Measurements from ENCODE around the gene PRTN3.
A peak's percentile ranks its signal among the peaks of the same experiment; 100 is the strongest.

Gene PRTN3

GRCh38 chr19:840519-841206 lies at the start of gene PRTN3:
Gene PRTN3 (plus strand): TSS chr19:840999. CDS start chr19:841009, 10 bp downstream.
- DNase-seq (ENCODE audit: extremely low read depth in 1 of 2, low read depth in 1 of 2), result no peak

GRCh38 chr19:791007-791566 lies 49.7 kb upstream of the PRTN3 start:
- DNase-seq (ENCODE audit: extremely low read depth in 1 of 2, low read depth in 1 of 2), result no peak

- no peak for DNase-seq (ENCODE audit: extremely low read depth in 1 of 2, low read depth in 1 of 2)
These were observed 49.1 kb upstream of the PRTN3 start for GRCh38 chr19:791567-792305.

- no peak for DNase-seq (ENCODE audit: extremely low read depth in 1 of 2, low read depth in 1 of 2)
These were observed 48.4 kb upstream of the PRTN3 start for GRCh38 chr19:792306-792885.

GRCh38 chr19:793806-794205 lies 47.0 kb upstream of the PRTN3 start:
- DNase-seq (ENCODE audit: extremely low read depth in 1 of 2, low read depth in 1 of 2), result no peak

GRCh38 chr19:795073-795611 lies 45.7 kb upstream of the PRTN3 start:
- no peak for DNase-seq (ENCODE audit: extremely low read depth in 1 of 2, low read depth in 1 of 2)

- DNase-seq (ENCODE audit: extremely low read depth in 1 of 2, low read depth in 1 of 2), result no peak
These were observed 44.9 kb upstream of the PRTN3 start for GRCh38 chr19:795691-796581.

GRCh38 chr19:796692-797527 lies 43.9 kb upstream of the PRTN3 start, which contains the start of gene PTBP1:
Gene PTBP1 (plus strand): TSS chr19:797452. CDS start chr19:797498, 46 bp downstream.
- DNase-seq (ENCODE audit: extremely low read depth in 1 of 2, low read depth in 1 of 2), result peak; percentile 97 to 99

GRCh38 chr19:797528-798414 lies 43.0 kb upstream of the PRTN3 start:
- DNase-seq (ENCODE audit: extremely low read depth in 1 of 2, low read depth in 1 of 2), result peak; percentile 49 to 78

GRCh38 chr19:798415-799075 lies 42.3 kb upstream of the PRTN3 start:
- no peak for DNase-seq (ENCODE audit: extremely low read depth in 1 of 2, low read depth in 1 of 2)

- no peak for DNase-seq (ENCODE audit: extremely low read depth in 1 of 2, low read depth in 1 of 2)
These were observed 41.5 kb upstream of the PRTN3 start for GRCh38 chr19:799076-799881.

GRCh38 chr19:800360-801029 lies 40.3 kb upstream of the PRTN3 start:
- no peak for DNase-seq (ENCODE audit: extremely low read depth in 1 of 2, low read depth in 1 of 2)

GRCh38 chr19:801030-801860 lies 39.6 kb upstream of the PRTN3 start:
- no peak for DNase-seq (ENCODE audit: extremely low read depth in 1 of 2, low read depth in 1 of 2)

GRCh38 chr19:801861-802497 lies 38.8 kb upstream of the PRTN3 start:
- DNase-seq (ENCODE audit: extremely low read depth in 1 of 2, low read depth in 1 of 2), result no peak

GRCh38 chr19:802498-803098 lies 38.2 kb upstream of the PRTN3 start:
- no peak for DNase-seq (ENCODE audit: extremely low read depth in 1 of 2, low read depth in 1 of 2)

Data from activated CD8-positive, alpha-beta memory T cell treated with anti-CD3 and anti-CD28 coated beads for 1 hour (primary cell).